Medulla oblongata (tissue), 1 donor: ENCODE data around the gene MIR17HG.
A peak's percentile ranks its signal among the peaks of the same experiment; 100 is the strongest.
"Not testable (repeated sequence)": the region's sequence is repeated elsewhere in the genome, so short reads cannot be mapped to it uniquely, and the experiment has no call there.

ENCODE experiments used
- DNase-seq: peaks from one replicate; pipeline ENCODE4 v3.0.0-alpha.2; 2015; ENCODE audit errors: extremely low spot score

Gene MIR17HG

GRCh38 chr13:91347202-91347995, at the start of gene MIR17HG:
MIR17HG (plus strand) TSS chr13:91347687.
- DNase-seq: peak; percentile 92

DNA sequence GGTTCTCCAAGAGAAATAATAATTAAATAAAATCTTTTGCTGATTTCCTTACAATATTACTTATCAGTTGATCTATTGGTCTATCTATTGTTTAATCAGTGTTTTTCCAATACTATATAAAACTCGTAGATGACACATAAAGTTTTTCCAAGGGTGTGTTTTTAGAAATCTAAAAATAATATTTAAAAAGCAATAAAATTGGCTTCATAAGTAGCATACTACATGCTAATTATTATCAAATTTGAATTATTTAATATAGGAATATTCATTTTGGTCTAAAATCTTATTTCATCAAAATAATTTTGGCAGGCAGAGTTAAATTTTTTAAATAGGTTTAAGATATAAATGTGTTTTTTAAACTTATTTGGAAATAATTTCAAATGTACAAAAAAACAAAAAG, 49.4 kb upstream of the MIR17HG start:
- DNase-seq: no peak

GRCh38 chr13:91302111-91302510, 45.4 kb upstream of the MIR17HG start:
- no peak for DNase-seq

DNA sequence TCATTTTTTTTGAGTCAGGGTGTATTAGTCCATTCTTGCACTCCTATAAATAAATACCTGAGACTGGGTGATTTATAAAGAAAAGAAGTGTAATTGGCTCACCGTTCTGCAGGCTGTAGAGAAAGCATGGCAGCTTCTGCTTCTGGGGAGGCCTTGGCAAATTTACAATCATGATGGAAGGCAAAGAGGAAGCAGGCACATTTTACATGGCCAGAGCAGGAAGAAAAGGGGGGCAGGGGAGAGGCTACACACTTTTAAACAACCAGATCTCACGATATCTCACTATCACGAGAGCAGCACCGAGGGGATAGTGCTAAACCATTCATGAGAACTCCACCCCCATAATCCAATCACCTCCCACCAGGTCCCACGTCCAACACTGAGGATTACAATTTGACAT, 44.5 kb upstream of the MIR17HG start:
- no peak for DNase-seq

- peak; percentile 32 for DNase-seq
Measured at GRCh38 chr13:91304741-91305140, 42.7 kb upstream of the MIR17HG start.

DNA sequence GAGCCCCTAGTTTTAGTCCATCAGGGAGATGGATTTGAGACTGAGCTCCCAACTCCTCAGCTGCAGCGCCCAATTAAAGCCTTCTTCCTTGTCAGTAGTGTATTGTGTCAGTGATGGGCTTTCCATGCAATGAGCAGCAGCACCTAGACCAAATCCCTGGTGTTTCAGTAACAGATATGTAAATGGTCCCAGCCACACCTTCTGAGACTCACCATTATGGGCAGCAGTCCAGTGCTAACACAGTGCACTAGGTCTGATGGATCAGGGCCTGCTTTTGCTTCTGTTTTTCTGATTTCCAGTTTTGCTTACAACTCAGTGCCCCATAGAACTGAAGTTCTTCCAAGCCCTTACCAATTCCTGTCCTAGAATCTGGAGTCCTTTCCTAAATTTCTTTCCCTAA, 41.8 kb upstream of the MIR17HG start:
- DNase-seq: no peak

DNA sequence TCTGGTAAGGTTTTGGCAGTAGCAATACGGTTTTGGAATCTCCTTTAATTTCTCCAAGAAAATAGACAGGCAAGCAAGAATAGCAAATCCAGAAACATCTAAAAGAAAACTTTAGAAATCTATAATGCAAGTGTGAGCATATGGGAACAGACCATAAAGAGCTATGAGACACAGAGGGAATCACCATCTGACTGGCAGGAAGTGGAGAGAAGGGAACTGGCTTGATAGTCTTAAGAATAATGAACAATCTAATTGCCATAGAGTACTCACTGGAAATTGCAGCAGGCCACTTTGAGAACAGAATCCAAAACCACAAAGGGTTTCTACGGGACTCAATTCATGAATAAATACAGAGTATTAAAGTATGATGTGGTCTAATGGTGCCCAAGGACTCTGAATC, 39.6 kb upstream of the MIR17HG start:
- no peak for DNase-seq

GRCh38 chr13:91308299-91308698, 39.2 kb upstream of the MIR17HG start:
- DNase-seq: no peak

DNA sequence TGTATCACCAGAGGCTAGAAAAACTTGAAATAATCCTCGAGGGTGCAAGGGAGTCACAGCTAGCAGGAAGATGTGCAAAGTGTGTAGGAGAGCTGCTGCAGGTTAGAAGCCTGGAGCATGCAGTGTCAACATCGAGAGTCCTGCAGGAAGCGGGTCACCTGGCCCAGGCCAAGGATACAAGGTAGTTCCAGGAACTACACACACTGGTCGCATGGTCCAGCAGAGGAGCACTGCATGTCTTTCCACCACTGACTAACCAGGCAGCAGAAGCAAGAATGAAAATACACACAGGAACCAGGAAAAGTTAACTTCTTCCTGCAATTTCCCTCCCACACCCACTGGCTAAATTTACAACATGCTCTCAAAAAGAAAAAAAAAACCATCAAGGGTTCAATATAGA, 36.0 kb upstream of the MIR17HG start:
- no peak for DNase-seq

DNA sequence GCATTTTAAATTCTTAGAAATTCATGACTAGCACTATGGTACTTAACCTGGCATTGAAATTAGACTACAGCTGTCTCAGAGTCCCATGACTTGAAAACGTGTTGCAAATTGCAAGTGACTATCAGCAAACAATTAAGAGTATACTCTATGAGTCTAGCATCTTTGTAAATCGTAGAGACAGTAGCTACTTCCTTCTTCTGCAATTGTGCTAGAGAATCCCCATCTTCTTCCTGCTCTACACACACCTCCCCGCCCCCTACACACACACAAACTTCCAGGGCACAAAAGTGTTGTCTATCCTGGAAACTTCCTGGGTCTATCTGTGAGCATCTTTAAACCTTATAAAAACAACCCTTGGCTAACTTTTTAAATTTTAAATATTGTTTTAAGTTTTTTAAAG, 35.2 kb upstream of the MIR17HG start:
- no peak for DNase-seq

DNA sequence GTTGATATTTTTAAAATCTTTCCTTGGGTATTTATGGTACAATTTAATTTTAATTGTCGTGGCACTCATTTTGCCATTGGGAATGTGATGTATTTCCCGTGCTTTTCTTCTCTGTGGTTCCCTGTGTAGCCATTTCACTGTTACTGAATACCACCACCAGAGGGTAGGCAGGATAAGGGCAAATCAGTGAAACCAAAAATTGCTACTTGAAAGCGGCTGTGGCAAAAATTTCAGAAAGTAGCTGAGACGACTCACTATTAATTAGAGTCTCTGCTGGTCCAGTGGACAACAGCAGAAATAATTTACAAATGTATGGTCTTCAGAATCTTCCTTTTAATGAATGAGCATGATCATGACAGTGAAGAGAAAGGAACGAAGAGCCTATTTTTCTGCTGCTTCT, 34.4 kb upstream of the MIR17HG start:
- DNase-seq: peak; percentile 73

- no peak for DNase-seq
Measured at GRCh38 chr13:91313581-91313980, 33.9 kb upstream of the MIR17HG start.

- no peak for DNase-seq
Measured at GRCh38 chr13:91314888-91315287, 32.6 kb upstream of the MIR17HG start.

GRCh38 chr13:91318886-91319285, 28.6 kb upstream of the MIR17HG start:
- no peak for DNase-seq

DNA sequence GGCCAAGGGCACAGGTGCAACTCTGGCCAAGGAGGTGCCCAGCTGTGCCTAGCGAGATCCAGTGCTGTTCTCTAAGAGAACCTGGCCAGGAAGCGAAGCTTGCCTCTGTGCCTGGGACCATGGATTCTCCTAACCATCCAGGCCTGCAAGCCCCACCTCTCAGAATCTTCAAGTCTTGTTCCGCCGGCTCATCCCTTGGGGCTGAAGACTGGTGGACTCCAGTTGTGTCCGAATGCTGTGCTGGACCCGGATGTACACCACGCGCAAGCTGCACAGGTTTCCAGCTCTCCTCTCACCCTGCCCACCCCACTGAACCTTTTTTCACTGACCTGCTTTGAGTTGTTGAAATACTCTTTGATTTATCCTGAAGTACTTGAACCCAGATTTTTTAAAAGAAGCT, 27.5 kb upstream of the MIR17HG start:
- no peak for DNase-seq

GRCh38 chr13:91320990-91321389, 26.5 kb upstream of the MIR17HG start:
- DNase-seq: not testable (repeated sequence)

- DNase-seq: no peak
Measured at GRCh38 chr13:91323349-91323748, 24.1 kb upstream of the MIR17HG start.

GRCh38 chr13:91326146-91326545, 21.3 kb upstream of the MIR17HG start:
- DNase-seq: no peak

DNA sequence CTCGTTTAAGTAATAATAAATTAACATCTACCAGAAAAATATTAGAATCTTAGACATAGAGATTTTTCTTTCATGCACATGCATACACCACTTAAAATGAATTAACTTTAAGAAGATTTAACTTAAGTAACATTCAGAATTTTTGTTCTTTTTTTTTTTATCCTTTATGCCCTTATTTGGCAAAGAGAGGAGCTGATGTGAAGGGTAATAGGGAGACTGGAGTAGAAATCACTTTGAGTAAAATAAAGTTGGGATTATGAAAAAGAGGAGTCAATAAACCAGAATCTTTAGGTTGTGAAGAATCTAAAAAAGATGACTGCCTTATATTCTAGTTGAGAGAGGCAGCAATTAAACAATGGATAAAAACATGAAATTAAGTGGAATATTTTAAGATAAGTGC, 18.8 kb upstream of the MIR17HG start:
- DNase-seq: no peak

- no peak for DNase-seq
Measured at GRCh38 chr13:91329733-91330132, 17.8 kb upstream of the MIR17HG start.

DNA sequence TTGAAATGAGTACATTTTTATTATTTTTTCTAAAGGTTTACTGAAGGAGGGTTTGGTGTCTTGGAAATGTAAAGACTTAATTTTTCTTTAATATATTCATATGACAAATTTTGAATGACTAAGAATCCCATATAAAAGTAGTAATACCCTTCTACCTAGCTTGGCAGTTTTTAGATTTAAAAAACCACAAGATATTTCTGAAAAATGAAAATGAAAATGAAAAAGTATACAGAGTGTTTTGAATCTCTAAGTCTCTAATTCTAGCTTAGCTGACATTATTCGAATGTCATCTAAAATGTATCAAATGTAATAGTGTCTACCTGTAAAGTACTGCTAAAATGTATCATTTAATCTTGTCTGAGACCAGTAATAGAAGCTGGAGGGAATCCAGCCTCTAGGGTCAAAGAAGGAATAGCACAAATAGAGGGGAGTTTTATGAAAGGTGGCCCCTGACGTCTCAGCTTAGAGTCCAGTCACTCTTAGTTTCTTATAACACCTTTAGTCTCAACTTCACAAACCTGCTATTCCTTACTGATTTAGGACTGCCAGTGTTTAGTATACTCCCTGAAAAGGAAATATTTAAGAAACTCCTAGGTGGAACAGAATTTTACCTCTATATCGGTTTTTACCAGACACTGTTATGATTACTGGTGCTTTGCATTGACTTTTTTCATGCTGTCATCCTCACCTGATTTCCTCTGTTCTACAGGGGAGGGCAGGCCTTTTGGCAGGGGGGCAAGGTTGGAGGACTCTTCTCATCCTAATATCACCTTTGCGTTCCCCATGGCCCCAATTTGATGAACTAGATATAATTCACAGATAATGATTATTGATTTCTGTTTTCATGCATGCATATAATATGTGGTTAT, 16.2 kb upstream of the MIR17HG start:
- DNase-seq: no peak

- no peak for DNase-seq
Measured at GRCh38 chr13:91346062-91346461, 1.4 kb upstream of the MIR17HG start.

GRCh38 chr13:91346850-91347201, 661 bp upstream of the MIR17HG start:
- peak; percentile 31 for DNase-seq
